Frontal cortex (tissue), 4 donors: Measurements from ENCODE around the gene GABARAPL2. TPM values are rescaled to one million over a fixed set of nuclear protein-coding genes. Genes with fewer than 3 reads are reported as not detected.
"Not testable (repeated sequence)": the region's sequence is repeated elsewhere in the genome, so short reads cannot be mapped to it uniquely, and the experiment has no call there.

Experiments
- DNase-seq, 2 donors: peaks; one replicate each; pipeline ENCODE4 v3.0.0; 2012; ENCODE audit warnings: low spot score in 2 of 2
- FAIRE-seq: peaks from 2 replicates; lab custom pipeline; 2012; peaks lifted over from hg19 to GRCh38; lab: Jason Lieb, UNC
- total RNA-seq: library from RNA; depleted of rRNA; stranded (reverse); fragments of >200 nt; gene quantifications from one replicate; pipeline ENCODE4 v1.2.3, GENCODE V29; 2014
- donor health status: control.
- donor health status: control.
- donor health status: control.

The GABARAPL2 gene
- total RNA-seq, 1 donor from 2014 or later: 96.6 TPM

- no peak for DNase-seq
- no peak for FAIRE-seq
Observed at GRCh38 chr16:75588716-75589115, 22.5 kb downstream of the GABARAPL2 start.

DNA sequence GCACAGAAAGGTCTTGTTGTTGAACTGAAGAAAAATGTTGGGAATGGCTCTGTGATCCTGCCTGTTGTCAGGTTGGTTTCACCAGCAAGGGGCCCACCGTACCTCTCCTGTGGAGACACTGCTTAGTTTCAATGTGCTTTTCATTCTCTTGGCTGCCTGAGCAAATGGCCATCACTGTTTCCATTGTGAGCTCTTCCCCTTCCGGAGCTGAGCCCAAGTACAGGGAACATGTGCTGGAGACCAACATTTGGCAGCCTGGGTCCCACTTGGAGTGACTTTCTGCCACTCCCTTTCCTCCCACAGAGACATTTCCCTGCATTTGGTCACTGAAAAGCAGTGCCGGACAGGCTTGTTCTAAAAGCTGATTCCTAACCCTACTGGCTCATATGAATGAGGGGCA is 23.1 kb downstream of the GABARAPL2 start:
- DNase-seq (no peak), FAIRE-seq (no peak)

DNA sequence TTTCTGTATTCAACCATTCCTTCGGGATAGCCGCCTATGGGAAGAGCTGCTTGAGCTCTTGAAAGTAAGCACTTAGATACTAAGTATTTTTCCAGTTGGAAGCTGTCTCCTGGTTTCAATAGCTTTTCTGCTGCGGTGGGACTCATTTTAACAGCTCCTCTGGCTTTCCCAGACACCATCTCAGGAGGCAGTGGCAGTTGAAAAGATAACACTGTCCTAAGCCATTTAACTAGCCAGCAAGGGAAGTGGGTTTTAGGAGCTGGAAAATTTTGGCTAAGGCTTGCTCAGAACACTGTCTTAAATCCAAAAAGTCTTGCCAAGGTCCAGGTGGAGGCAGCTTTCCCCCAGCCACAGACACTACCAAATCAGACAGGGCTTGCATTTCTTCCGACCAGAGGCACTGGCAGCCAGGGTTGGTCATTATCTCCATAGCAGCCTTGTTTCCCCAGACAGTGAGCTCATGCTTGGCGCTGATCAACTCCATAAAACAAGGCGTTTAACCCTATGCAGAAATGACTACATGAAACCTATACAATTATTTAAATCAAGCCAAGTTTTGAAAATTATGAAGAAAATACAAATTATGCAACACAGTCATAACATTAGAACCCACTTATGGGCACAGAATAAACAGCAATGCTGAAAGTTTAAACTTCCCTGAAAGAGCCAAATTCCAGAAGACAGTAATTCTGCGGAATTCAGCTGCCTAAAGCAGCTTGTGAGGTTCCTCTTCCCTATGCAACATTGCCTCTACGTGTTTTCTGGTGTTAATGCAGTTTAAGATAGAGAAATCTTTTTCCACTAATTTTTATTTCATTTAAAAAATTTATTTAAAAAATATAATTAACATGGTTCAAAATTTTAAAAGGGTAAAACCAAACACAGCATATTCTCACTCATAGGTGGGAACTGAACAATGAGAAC is 25.0 kb downstream of the GABARAPL2 start:
- FAIRE-seq (no peak), DNase-seq (no peak)

DNA sequence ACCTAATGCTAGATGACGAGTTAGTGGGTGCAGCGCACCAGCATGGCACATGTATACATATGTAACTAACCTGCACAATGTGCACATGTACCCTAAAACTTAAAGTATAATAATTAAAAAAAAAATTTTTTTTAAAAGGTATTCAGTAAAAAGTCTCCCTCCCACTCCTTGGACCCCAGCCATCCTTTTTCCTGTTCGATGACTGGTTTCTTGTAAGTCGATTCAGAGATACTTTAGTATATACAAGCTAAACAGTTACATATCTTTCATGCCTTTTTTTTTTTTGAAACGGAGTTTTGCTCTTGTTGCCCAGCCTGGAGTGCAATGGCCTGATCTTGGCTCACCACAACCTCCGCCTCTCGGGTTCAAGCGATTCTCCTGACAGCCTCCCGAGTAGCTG is 25.7 kb downstream of the GABARAPL2 start:
- not testable (repeated sequence) for FAIRE-seq, DNase-seq

GRCh38 chr16:75593308-75593707 is 27.1 kb downstream of the GABARAPL2 start:
- FAIRE-seq: no peak
- no peak for DNase-seq

- no peak for DNase-seq
Observed at GRCh38 chr16:75593825-75594820, 27.9 kb downstream of the GABARAPL2 start.

GRCh38 chr16:75599452-75600277 is 33.5 kb downstream of the GABARAPL2 start:
- DNase-seq (no peak), FAIRE-seq (no peak)

More at GRCh38 chr16:75593825-75594820, 27.9 kb downstream of the GABARAPL2 start:
- no peak for FAIRE-seq

GRCh38 chr16:75603241-75603640 is 37.1 kb downstream of the GABARAPL2 start:
- DNase-seq: no peak
- FAIRE-seq: no peak

DNA sequence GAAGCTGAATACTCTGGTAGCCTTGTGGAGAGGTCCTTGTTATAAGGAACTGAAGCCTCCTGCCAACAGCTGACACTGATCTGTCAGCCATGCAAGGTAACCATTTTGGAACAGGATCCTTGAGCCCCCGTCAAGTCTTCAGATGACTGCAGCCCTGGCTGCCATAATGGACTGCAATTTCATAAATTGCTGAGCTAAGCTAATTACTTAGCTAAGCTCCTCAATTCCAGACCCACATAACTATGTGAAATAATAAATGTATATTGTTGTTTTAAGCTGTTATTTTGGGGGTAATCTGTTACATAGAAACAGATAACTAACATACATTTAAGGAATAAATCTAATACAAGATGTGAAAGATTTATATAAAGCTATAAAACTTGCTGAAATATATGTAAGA is 40.3 kb downstream of the GABARAPL2 start:
- FAIRE-seq (no peak), DNase-seq (no peak)

GRCh38 chr16:75614066-75614897 is 48.1 kb downstream of the GABARAPL2 start:
- FAIRE-seq: no peak

DNA sequence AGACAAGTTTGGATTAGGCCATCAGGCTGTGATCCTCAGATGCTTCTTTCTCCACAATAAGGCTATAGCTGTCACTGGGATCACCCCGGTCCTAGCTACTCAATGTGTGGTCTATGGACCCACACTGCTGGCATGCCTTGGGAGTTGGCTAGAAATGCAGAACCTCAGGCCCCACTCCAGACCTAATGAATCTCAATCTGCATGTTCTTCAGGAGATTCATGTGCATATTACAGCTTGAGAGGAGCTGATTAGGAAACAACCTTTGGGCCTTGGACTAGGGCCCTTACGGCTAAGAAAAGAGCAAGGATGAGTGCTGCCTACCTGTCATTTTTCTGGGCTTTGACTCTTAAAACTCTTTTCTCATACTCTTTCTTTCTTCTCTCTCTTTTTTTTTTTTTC is 49.4 kb downstream of the GABARAPL2 start:
- FAIRE-seq (no peak), DNase-seq (no peak)

More at GRCh38 chr16:75614066-75614897, 48.1 kb downstream of the GABARAPL2 start:
- no peak for DNase-seq

DNA sequence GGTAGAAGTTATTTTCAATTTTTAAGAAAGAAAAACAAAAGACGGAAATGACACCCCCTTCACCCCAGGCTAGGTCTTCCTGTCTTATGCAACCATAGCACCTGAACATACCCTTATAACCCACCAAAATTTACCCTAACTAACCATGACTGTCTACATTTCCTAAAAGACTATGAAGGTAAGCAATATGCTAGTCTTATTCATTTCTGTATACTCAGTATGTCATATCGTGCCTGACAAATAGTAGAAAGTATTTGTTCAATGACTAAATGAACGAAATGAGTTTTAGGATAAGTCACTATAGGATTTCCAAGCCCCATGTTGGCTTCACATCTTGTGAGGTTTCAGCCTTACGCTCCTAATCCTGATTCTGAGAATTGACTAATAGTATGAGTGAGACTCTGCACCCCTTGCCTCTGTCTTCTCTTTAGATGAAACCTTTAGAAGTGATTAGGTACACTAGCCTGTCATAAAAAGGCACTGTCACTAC is 50.4 kb downstream of the GABARAPL2 start:
- FAIRE-seq (no peak), DNase-seq (no peak)

GRCh38 chr16:75617121-75617520 is 50.9 kb downstream of the GABARAPL2 start:
- no peak for FAIRE-seq
- no peak for DNase-seq

- no peak for DNase-seq
- no peak for FAIRE-seq
Observed at GRCh38 chr16:75618780-75619179, 52.6 kb downstream of the GABARAPL2 start.

DNA sequence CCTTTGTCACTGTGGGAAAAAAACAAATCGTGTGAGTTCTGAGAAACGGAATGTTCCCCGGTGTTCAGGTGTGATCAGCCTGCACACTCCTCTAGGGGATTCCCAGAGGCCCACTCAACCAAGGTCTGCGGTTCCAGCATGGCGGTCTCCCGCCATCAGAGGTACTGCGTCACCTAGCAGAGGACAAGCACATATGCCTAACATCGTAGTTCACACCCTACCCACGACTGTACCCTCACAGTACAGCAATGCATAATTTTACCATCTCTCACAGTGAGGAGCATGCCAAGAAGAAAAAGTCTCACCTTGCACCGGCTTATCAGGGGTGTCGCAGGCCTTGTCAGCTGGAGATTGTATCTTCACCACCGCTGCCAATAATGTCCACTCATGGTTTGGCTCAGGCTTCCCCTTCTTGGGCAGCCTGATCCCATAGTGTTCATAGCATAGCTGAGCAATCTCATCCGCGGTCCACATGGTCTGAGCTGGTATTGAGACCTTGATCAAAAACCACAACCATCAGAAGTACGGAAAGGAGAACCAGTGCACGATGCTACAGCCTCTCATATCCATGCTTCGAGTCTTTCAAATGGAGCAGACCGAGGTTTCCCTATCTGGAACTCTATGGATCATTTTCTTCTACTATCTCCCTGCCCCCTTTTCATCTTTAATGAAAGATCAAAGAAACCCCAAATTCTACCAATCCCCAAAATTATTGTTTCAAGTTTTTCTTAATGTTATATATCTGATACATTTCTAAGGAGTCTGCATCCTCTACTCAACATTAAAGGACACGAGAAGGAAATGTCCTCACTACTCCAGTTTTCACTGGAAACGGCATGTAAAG is 54.4 kb downstream of the GABARAPL2 start:
- FAIRE-seq (no peak), DNase-seq (no peak)

GRCh38 chr16:75621170-75621477 is 54.9 kb downstream of the GABARAPL2 start:
- DNase-seq: no peak
- no peak for FAIRE-seq

DNA sequence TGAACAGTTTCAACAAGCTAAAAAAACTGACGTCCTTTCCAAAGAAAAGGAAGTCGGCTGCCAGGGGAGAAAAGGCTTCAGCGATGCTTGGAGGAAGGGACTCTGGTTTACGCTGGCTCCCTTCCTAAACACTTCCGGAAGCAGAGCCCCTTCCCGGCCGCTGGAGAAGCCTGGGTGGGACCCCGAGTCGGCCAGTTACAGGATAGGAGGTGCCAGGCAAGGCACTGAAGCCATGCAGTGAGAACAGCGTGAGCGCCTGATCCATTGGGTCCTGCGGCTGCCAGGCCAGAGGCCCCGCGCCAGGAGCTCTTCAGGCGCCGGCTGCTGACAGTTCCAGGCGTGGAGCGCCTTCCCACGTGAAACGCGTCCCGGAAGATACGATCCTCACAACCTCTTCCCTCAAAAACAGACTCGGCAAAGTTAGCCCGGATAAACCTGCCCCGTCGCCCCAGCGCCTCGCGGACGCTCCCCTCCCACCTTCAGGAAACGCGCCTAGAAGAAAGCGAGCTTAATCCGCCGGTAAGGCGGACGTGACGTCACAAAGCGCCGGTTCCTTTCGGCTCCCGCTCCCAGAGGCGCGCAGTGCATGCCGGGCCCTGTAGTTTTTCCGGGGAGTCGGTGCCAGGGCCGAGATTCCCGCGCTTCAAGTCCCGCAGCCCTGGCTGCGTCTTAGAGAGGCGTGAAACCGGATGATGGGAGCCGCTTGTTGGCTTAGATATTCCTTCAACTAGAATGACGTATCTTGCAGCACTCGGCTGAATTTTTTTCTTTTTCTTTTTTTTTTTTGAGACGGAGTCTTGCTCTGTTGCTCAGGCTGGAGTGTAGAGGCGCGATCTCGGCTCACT is 56.8 kb downstream of the GABARAPL2 start, which contains the start of gene ADAT1:
Gene ADAT1, minus strand, starts transcription at position 521 of the 845 bp plus-strand sequence. CDS start 2,482 bp downstream, outside the sequence.
- DNase-seq (peak; percentile 70 to 91), FAIRE-seq (no peak)
